Hematopoietic multipotent progenitor cell treated with erythropoietin and hydrocortisone succinate and interleukin-3 and kit ligand, for 17 days (in vitro differentiated cells): ENCODE data around the gene PBLD.
A peak's percentile ranks its signal among the peaks of the same experiment; 100 is the strongest.

Experiments used
- DNase-seq: peaks from one replicate; pipeline ENCODE4 v3.0.0-alpha.2; 2015; ENCODE audit warnings: low spot score

The PBLD gene

DNA sequence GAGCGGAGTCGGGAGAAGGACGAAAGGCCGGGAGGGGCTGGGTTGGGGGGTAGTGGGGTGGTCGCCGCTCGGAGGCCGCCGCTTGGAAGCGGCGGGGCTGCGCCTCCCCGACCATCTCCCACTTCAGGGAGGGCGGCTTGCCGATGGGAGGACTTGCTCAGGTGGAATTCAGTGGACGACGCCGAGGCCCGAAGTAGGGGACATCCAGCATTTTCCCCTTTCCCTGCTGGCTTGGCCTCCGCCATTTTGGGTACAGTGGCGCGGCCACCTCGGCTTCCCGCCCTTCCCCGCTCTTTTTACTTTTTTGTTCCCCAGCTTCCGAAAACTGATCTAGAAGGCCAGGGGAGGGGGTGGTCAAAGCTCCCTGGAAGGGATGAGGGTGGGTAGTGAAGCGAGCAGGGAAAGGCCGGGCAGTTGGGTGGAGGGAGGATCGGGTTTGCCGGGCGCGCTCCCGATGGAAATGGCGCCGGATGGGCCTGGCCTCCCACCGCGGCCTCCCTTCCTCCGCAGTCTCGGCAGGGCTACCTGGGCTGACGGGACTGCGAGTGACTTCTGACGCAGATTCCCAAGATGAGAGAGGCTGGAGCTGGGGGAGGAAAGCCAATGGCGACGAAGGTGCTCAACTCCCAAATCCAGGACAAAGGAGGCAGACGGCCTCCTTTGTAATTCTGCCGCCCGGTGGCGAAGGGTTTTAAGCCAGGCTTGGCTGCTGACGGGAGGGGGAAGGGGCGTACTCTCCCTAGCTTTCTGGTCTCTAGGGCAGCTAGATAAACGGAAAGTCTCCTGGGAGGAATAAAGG lies at the start of gene PBLD:
Gene PBLD (minus strand): TSS at position 670 of the 799 bp plus-strand sequence. CDS start 26,084 bp downstream, outside the sequence.
- DNase-seq = peak; percentile 72

DNA sequence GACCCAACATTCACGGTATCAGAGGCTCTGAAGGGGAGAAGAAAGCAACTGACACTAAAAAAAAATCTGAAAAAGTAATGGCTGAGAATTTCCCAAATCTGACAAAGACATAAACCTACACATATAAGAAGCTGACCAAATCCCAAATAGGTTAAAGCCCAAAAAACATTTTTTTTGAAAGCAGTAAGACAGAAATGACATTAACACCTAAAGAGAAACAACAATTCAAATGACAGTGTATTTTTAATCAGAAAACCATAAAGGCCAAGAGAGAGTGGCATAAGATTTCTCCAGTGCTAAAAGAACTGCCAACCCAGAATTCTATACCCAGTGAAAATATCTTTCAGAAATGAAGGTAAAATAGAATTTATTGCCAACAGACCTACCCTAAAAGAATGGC lies 38.9 kb upstream of the PBLD start:
- DNase-seq = no peak

DNA sequence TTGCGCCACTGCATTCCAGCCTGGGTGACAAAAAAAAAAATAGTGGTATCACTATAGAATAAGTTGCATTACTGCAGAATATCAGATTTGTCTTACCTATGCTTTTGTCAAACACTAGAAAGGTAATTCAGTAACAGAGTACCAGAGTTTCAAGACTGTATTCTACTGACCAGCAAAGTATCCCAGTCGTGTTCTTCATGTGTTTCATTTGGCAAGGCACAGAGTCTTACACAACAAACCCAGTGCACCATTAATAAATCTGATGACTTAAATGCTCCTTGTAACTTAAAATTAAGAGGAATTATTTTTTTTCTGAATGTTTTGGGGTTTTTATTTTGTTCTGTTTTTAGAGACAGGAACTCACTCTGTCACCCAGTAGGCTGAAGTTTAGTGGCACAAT lies 34.4 kb upstream of the PBLD start:
- DNase-seq = no peak

DNA sequence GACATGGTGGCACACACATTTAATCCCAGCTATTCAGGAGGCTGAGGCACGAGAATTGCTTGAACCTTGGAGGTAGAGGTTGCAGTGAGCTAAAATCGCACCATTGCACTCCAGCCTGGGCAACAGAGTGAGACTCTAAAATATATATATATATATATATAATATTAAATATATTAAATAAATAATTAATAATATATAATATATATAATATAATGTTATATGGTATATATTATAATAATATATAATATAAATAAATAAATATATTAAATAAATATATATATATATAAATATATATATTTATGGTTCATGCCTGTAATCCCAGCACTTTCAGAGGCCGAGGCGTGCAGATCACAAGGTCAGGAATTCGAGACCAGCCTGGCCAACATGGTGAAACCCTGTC lies 33.9 kb upstream of the PBLD start:
- DNase-seq = no peak

DNA sequence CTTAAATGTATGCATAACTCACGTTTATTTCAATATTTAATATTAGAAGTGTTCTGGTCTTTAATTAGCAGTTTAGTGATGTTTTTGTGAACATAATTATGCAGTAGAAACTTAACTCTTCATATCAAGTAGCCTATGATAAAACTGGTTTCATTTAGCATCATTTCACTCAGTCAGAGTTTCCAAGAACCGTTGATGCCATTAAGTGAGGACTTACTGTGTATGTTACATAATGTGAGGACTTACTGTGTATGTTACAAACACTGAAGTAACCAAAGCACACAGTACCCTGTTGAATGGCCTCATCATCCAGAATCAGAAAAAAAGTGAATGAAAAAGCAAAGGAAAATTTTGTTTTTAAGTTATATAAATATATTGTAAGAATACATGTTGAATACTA lies 32.9 kb upstream of the PBLD start:
- no peak for DNase-seq

DNA sequence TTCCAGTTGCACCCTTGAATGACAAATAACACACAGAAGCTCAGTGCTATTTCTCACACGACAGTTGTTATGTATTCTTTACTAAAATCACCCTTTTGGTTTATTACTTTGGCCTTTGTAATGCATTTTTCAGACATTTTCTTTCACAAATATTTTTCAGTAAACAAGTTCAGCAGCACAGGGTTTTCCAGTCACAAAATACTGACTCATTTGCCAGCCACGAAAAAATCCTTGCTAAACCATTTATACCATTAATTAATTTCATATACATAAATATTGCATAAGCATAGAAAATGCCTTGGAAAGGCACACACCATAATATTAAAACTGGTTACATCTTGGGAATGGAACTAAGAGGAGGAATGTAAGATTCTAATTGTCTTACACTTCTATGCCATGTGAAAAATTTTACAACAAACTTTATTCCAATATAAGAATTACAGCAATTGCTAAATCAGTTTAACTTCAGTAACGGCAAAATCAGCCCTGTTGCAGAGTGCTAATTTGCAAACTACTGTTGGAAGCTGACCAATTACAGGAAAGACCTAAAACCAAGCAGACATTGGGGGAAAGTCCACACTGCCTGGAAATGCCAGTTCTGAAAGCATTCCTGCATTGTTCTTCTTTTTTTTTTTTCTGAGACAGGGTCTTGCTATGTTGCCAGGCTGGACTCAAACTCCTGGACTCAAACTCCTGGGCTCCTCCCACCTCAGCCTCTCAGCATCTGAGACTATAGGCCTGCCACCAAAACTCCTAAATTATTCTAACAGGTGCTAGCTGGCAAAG lies 31.6 kb upstream of the PBLD start:
- DNase-seq = no peak

DNA sequence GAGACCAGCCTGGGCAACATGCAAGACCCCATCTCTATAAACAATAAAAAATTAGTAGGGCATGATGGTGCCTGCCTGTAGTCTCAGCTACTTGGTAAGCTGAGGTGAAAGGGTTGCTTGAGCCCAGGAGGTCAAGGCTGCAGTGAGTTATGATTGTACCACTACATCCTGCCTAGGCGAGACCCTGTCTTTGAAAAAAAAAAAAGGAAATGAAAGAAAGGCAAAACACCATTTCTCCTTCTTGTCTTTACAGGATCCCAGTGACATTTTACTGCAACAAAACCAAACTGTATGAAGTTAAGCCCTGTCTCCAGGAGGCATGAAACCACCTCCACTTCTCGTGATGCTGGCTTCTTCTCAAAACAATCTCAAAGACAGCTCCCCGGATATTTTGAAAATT lies 29.9 kb upstream of the PBLD start:
- no peak for DNase-seq

DNA sequence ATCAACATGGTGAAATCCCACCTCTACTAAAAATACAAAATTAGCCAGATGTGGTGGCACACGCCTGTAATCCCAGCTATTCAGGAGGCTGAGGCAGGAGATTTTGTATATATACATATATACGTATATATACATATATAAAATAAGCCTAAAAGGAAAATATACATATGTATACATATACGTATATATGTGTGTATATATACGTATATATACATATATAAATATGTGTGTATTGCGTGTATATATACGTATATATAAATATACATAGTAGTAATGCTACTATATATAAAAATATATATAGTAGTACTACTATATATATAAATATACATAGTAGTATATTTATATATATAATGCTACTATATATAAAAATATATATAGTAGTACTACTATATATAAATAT lies 26.5 kb upstream of the PBLD start:
- DNase-seq = no peak

DNA sequence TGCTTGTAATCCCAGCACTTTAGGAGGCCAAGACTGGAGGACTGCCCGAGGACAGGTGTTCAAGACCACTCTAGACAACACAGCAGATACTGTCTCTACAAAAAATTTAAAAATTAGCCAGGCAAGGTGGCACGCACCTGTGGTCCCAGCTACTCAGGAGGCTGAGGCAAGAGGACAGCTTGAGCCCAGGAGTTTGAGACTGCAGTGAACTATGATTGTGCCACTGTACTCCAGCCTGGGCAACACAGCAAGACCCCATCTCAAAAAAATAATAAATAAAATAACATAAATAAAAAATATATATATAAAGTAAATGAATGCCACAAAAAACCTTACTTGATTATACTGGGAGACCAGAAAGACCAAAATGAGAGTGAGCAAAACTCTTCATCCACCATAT lies 20.8 kb upstream of the PBLD start:
- DNase-seq = no peak

DNA sequence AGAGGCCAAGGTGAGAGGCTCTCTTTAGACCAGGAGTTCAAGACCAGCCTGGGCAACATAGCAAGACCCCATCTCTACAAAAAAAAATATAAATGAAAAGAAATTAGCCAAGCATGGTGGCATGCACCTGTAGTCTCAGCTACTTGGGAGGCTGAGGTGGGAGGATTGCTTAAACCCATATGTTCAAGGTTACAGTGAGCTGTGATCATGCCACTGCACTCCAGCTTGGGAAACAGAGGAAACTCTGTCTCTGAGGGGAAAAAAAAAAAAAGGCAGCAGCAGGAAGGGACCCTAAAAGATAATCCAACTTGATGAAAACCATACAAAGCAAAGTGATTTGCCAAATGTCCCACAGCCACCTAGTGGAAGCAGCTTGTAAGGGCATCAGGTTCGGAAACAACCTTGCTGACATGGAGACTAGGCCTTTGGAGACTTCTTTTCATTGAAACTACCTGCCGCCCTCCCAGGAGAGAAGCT lies 15.6 kb upstream of the PBLD start:
- DNase-seq = peak; percentile 66

DNA sequence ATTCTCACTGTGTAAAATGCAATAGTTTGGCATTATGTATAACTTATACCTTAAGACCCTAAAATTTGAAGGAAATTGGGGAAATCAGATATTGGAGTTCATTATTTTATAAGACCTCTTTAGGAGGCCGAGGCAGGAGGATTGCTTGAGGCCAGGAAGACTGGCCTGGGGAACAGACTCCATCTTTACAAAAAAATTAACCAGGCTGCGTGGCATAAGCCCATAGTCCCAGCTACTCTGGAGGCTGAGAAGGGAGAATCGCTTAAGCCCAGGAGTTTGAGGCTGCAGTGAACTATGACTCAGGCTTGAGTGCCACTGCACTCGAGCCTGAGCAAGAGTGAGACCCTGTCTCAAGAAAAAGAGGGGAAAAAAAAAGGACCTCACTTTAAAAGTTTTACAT lies 14.0 kb upstream of the PBLD start:
- no peak for DNase-seq

DNA sequence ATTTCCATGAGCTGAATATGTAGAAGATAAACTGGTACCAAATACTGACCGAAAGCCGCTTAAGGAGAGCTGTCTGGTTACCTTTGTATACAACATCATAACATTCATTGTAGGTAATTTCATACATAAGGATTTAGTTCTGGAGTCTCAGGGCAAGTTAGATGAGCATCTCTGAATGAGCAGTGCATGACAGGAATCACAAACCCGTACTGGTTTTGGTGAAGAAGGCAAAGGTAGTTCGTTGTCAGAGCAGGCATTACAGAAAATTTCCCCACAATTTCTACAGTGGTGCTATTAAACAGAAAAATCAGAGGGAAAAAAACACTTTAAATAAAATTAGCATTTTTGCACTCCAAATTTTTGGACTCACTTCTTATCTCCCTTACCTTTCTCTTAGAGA lies 12.9 kb upstream of the PBLD start:
- no peak for DNase-seq

DNA sequence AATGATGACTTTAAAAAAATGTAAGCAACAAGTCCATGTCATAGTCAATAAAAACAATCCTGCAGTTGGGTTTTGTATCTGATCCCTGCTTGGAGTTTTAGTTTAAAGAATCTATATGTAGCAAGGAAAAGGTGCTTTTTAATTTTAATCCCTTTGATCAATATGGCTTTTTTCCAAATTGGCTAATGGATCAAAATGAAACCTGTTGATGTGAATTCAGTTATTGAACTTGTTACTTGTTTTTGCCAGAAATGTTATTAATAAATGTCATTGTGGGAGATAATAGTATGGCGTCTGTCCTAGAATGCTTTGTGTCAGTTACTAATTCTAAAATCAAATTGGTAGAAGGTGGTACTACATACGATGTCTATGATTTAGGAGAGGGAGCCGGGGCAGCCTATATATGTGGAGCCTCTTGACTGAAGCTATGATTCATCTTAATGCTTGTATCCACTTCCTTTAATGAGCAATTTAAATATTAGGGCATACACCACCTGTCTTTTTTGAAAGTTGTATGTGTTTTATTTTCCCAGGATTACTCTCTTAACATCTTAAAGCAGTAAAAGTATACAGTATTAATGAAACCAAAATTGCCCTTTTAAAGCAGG lies 10.3 kb upstream of the PBLD start:
- DNase-seq = no peak

DNA sequence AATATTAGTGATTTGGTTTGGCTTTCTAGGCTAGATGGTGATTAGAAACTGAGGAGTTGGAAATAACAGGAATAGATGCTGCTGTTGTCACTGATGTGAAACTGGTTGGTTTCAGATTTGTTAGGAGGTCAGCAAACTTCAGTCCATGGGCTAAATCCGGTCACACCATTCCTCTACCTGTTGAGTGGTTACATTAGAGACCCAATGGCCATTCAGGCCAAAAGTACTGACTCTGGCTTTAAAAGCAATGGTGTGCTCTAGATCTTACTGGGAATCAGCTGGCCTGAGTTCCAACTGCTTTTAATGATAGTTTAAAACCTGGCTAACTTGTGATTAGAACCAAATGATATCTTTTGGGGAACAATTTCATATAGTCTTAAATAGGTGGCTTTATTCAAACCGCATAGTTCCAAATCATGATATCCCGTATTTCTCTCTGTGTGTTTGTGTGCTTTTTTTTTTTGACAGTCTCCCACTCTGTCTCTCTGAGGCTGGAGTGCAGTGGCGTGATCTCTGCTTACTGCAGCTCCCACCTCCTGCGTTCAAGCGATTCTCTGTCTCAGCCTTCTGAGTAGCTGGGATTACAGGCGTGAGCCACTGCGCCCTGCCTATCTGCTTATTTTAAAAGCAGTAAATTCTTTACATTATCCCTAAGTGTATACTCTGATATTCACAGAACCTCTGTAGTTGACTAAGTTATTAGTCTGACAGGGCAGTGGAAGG lies 7.8 kb upstream of the PBLD start:
- DNase-seq = no peak

DNA sequence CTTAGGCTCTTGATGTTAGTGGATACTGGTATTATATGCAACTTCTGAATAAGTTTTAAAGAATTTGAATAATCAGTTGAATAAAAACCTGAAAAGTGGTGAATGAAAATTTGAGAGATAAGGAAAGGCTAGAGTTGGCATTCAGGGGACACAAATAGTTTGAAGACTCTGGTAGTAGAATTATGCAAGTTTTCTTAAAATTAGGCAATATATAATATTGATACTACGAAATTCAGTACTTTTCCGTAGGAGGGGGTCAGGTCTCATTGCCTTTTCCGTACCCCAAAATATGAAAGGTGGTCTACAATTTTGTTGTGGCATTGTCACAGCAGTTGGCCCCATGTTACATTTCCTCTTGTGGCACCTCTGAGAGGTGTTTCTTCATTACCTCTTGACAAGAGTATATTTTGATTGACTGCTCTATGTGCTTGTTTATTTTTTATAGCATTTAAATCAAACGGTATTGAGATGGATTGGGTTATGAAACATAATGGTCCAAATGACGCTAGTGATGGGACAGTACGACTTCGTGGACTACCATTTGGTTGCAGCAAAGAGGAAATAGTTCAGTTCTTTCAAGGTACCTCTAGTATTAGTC lies 4.1 kb upstream of the PBLD start:
- no peak for DNase-seq

DNA sequence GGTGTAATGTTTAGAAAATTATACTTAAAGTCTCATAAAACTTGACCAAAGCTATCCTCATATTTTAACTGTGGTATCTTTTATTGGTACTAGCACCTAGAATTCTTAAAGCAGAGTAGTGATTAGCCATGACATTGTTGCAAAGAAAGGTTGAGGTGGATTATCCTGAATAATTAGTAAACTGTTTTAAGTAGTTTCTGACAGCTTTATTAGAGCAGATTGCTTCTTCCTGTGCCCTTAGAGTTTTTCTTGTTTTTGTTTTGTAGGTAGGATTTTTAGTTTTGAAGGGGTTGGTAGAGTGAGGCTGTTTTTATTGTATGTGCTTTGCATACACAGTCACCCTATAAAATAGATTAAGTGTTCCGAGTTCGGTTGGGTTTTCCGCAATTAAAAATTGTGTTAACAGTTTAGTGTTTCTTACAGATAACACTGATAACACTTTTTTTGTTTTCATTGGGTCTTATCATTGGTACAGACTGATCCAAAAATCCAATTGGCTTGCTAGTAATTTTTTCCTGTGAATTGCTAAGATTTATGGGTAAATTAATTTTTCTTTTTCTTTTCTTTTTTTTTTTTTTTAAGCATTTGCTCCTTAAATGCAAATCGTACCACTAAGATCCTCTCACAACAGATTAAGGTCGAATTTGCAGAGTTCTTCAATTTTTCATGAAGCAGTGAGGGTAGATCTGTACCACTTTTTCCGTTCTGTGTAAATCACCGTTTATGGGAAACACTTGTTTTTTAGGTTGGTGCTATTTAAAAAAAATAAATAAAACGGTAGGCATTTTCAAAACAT lies 2.1 kb upstream of the PBLD start:
- peak; percentile 42 for DNase-seq

DNA sequence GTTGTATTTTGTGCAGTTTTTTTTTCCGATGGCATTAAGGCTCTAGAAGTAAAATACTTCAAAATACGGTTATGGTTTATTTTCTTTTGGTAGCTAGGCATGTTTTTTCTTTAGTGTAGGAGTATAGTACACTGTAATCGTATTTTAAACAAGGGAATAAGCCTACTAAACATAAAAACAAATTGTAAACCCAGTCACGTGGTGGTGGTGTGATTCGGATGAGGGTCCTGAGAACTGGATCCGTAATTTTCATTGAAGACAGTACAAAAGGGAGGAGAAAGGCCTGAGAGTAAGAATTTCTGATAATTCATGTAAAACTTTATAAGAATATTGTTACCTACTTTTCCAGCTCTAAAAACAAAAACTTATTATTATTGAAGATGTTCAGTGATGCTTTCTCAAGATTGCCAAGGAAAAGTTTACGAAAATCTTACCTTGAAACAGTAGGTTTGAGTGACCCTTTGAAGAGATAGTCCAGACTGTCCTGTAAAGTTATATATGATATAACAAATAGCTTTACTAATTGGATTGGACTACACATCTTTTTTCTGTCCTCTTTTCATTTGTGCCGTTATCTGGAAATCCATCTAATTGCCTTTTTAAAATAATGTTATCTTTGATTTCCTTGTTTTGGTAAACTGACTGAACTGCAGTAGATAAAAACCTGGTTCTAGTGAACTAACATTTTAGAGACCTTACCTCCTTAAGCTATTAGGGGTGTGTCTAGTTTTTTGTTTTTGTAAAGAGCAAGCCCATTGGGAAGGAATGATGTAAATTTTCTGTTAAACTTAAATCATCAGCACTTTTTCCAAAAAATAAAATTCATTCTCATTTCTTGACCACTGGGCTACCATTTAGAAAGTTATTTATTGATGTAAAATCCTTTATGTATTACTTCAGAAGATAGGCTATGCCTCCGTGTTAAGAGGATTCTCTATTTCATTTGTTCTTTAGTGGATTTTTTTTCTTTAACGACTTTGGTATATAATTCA lies 1.0 kb upstream of the PBLD start:
- DNase-seq = peak; percentile 55

DNA sequence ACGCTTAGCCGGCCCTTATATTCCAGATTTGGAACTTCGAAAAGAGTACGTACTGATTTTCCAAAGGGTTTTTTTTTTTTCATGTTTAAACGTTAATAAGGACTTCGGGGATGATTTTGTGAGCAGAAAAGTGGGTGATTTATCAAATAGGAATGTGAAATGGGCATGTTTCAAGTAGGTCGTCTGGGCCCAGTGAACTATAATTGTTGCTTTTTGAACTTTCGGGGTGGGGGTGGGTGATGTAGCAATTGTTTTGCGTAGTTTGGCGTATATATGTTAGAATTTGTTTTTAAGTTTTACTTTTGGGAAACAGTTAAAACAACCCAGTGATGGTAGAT lies 299 bp upstream of the PBLD start:
- no peak for DNase-seq

DNA sequence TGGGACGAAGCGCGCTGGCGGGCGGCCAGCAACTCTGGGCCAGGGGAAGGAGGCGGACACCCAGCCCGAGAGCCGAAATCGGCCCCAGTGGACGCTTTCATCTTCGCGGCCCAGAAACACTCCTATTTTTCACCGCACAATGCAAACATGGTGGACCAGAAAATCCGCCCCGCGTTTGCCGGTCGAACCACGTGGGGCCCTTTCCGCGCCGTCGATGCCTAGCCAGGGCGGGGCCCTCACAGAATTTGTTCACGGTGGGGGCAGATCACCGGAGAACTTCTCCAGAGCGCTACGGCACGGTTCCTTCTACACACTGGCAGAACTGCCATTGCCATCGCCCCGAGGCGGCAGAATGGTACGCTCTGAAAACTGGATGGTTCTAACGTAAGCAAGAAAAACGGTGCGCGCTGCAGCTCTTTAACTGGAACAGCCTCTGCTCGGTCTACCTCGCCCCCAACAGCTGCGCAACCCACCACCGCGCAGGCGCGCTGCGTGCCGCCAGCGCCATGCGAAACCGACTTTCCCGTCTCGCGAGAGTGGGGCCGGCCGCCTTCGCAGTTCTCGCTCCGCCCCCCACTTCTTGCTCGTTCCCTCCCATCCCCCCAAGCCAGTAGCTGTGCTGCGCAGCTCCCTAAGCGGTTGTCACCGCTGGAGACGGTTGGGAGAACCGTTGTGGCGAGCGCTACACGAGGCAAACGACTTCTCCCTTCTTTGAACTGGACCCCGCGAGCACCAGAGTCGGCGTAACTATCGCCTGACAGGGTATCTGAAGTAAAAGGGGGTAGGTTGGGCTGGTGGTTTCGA lies 1.1 kb downstream of the PBLD start, which contains the start of gene HNRNPH3:
Gene HNRNPH3 (plus strand): TSS at position 610 of the 804 bp plus-strand sequence. CDS start 5,158 bp downstream, outside the sequence.
- peak; percentile 97 for DNase-seq
